ENCODE measurements around the gene CFAP74. TPM values are rescaled to one million over a fixed set of nuclear protein-coding genes. Genes with fewer than 3 reads are reported as not detected.

CFAP74 gene
- total and polyA plus RNA-seq, 2 experiments from 2014 or later, result not detected

GRCh38 chr1:1892079-1892762 lies 111.4 kb downstream of the CFAP74 start:
- peak overlapping the region; percentile 78 for H2AFZ ChIP-seq
- H4K20me1 ChIP-seq (ENCODE audit: insufficient read depth, poor library complexity, severe bottlenecking), result peaks cover 28% of the 10 kb centered on the region
- TF ChIP-seq EZH2phosphoT487 (IDR thresholded peaks at IDR 0.05; ENCODE audit: low read depth, severe bottlenecking, unreplicated experiment) (no peak), EZH2 (IDR thresholded peaks at IDR 0.05; ENCODE audit: borderline replicate concordance) (no peak), CTCF (IDR thresholded peaks at IDR 0.05; ENCODE audit: poor library complexity) (no peak)
- no peak for DNase-seq (ENCODE audit: low spot score)
- H3K4me3 ChIP-seq, result peak overlapping the region; percentile 66
- no peaks in the 10 kb centered on the region for H3K27me3 ChIP-seq
- H3K4me2 ChIP-seq, result peak overlapping the region; percentile 96
- no peaks in the 10 kb centered on the region for H3K36me3 ChIP-seq (replicated peaks; ENCODE audit: insufficient read depth, low read depth)
- H3K79me2 ChIP-seq, result peaks cover 48% of the 10 kb centered on the region
- H3K9me3 ChIP-seq (ENCODE audit: low read depth), result no peaks in the 10 kb centered on the region
- 87% methylated on average over 21 of the region's 21 CpGs for WGBS (ENCODE audit: low lambda C conversion rate, missing lambda C conversion rate)
- peak overlapping the region; percentile 99 for H3K27ac ChIP-seq
- H3K4me1 ChIP-seq (ENCODE audit: insufficient read depth), result peaks cover 47% of the 10 kb centered on the region
- H3K9me2 ChIP-seq (replicated peaks; ENCODE audit: insufficient read depth), result no peaks in the 10 kb centered on the region

- 5% methylated on average over 23 of the region's 59 CpGs for WGBS (ENCODE audit: low lambda C conversion rate, missing lambda C conversion rate)
- TF ChIP-seq EZH2 (IDR thresholded peaks at IDR 0.05; ENCODE audit: borderline replicate concordance), result no peak
- TF ChIP-seq CTCF (IDR thresholded peaks at IDR 0.05; ENCODE audit: poor library complexity), result no peak
- TF ChIP-seq EZH2phosphoT487 (IDR thresholded peaks at IDR 0.05; ENCODE audit: low read depth, severe bottlenecking, unreplicated experiment), result no peak
- Histone ChIP-seq H3K79me2 (peaks cover 55% of the 10 kb centered on the region), H3K4me1 (ENCODE audit: insufficient read depth) (peaks cover 47% of the 10 kb centered on the region), H3K27me3 (no peaks in the 10 kb centered on the region), H3K27ac (peak overlapping the region; percentile 99), H4K20me1 (ENCODE audit: insufficient read depth, poor library complexity, severe bottlenecking) (peaks cover 35% of the 10 kb centered on the region), H3K9me3 (ENCODE audit: low read depth) (no peaks in the 10 kb centered on the region), H2AFZ (peak overlapping the region; percentile 78), H3K4me3 (peak overlapping the region; percentile 66), H3K9me2 (replicated peaks; ENCODE audit: insufficient read depth) (no peaks in the 10 kb centered on the region), H3K4me2 (peak overlapping the region; percentile 96), H3K36me3 (replicated peaks; ENCODE audit: insufficient read depth, low read depth) (no peaks in the 10 kb centered on the region)
- DNase-seq (ENCODE audit: low spot score), result peak; percentile 81
Observed at GRCh38 chr1:1891349-1892078, 112.1 kb downstream of the CFAP74 start.

GRCh38 chr1:1890506-1891348 lies 112.9 kb downstream of the CFAP74 start, which contains the start of gene GNB1:
Gene GNB1, minus strand, starts transcription at chr1:1891087. Its CDS starts 65,634 bp downstream, at chr1:1825453.
- Histone ChIP-seq H4K20me1 (ENCODE audit: insufficient read depth, poor library complexity, severe bottlenecking) (peaks cover 43% of the 10 kb centered on the region), H3K4me2 (peak within 1 kb of the TSS; percentile 96), H3K9me2 (replicated peaks; ENCODE audit: insufficient read depth) (no peaks in the 10 kb centered on the region), H3K9me3 (ENCODE audit: low read depth) (no peaks in the 10 kb centered on the region), H3K4me3 (peak within 1 kb of the TSS; percentile 98), H2AFZ (peak within 1 kb of the TSS; percentile 83), H3K79me2 (peaks cover 63% of the 10 kb centered on the region), H3K36me3 (replicated peaks; ENCODE audit: insufficient read depth, low read depth) (no peaks in the 10 kb centered on the region), H3K27ac (peak within 1 kb of the TSS; percentile 99), H3K27me3 (no peaks in the 10 kb centered on the region), H3K4me1 (ENCODE audit: insufficient read depth) (peaks cover 47% of the 10 kb centered on the region)
- peak; percentile 96 for DNase-seq (ENCODE audit: low spot score)
- 0% methylated on average over 22 of the region's 137 CpGs for WGBS (ENCODE audit: low lambda C conversion rate, missing lambda C conversion rate)
- TF ChIP-seq EZH2 (IDR thresholded peaks at IDR 0.05; ENCODE audit: borderline replicate concordance) (no peak), EZH2phosphoT487 (IDR thresholded peaks at IDR 0.05; ENCODE audit: low read depth, severe bottlenecking, unreplicated experiment) (no peak), CTCF (IDR thresholded peaks at IDR 0.05; ENCODE audit: poor library complexity) (no peak)
